Tongue (tissue), 2 donors: Measurements from ENCODE around the gene LRRC51. TPM values are rescaled to one million over a fixed set of nuclear protein-coding genes. Genes with fewer than 3 reads are reported as not detected.
"Not testable (repeated sequence)": the region's sequence is repeated elsewhere in the genome, so short reads cannot be mapped to it uniquely, and the experiment has no call there.

Experiments
- DNase-seq: peaks from one replicate; pipeline ENCODE4 v3.0.0-alpha.2; 2015
- total RNA-seq: library from RNA; depleted of rRNA; stranded (reverse); fragments of >200 nt; gene quantifications from one replicate; pipeline ENCODE4 v1.2.3, GENCODE V29; 2014

LRRC51 gene
- total RNA-seq, 1 donor from 2014 or later: 8.8 TPM

- peak; percentile 7 for DNase-seq
Measured at GRCh38 chr11:72111300-72112142, 30.9 kb downstream of the LRRC51 start.

- DNase-seq: peak; percentile 100
Measured at GRCh38 chr11:72112143-72112977, 31.7 kb downstream of the LRRC51 start, which contains the start of gene ANAPC15. TSS of gene ANAPC15 (minus strand) at chr11:72112695. CDS start at chr11:72111276, 1,419 bp downstream.

GRCh38 chr11:72112978-72113808 lies 32.5 kb downstream of the LRRC51 start:
- no peak for DNase-seq

- DNase-seq: no peak
Measured at GRCh38 chr11:72114570-72114969, 33.9 kb downstream of the LRRC51 start.

- DNase-seq: no peak
Measured at GRCh38 chr11:72116019-72116755, 35.5 kb downstream of the LRRC51 start.

- DNase-seq: no peak
Measured at GRCh38 chr11:72119198-72119597, 38.5 kb downstream of the LRRC51 start.

- no peak for DNase-seq
Measured at GRCh38 chr11:72120930-72121329, 40.3 kb downstream of the LRRC51 start.

GRCh38 chr11:72122607-72123006 lies 42.0 kb downstream of the LRRC51 start:
- DNase-seq: no peak

- no peak for DNase-seq
Measured at GRCh38 chr11:72123117-72123653, 42.5 kb downstream of the LRRC51 start.

GRCh38 chr11:72124046-72124445 lies 43.4 kb downstream of the LRRC51 start:
- no peak for DNase-seq

GRCh38 chr11:72125956-72126355 lies 45.3 kb downstream of the LRRC51 start:
- no peak for DNase-seq

- no peak for DNase-seq
Measured at GRCh38 chr11:72127923-72128322, 47.3 kb downstream of the LRRC51 start.

GRCh38 chr11:72129381-72129780 lies 48.7 kb downstream of the LRRC51 start:
- DNase-seq: no peak

- no peak for DNase-seq
Measured at GRCh38 chr11:72132646-72133045, 52.0 kb downstream of the LRRC51 start.

GRCh38 chr11:72135473-72135872 lies 54.8 kb downstream of the LRRC51 start, which contains the start of gene FOLR3:
TSS of gene FOLR3 (plus strand) at chr11:72135725. CDS start at chr11:72135953, 228 bp downstream.
- DNase-seq: not testable (repeated sequence)

- no peak for DNase-seq
Measured at GRCh38 chr11:72135891-72136683, 55.4 kb downstream of the LRRC51 start.

GRCh38 chr11:72136684-72137262 lies 56.1 kb downstream of the LRRC51 start:
- no peak for DNase-seq

- no peak for DNase-seq
Measured at GRCh38 chr11:72138821-72139390, 58.3 kb downstream of the LRRC51 start.

- DNase-seq: no peak
Measured at GRCh38 chr11:72139500-72139899, 58.9 kb downstream of the LRRC51 start.
